Measurements from ENCODE around the gene PTGDR2. TPM values are rescaled to one million over a fixed set of nuclear protein-coding genes. Genes with fewer than 3 reads are reported as not detected.

The PTGDR2 gene
- total RNA-seq, 2 donors from 2014 or later: 0.34 to 0.46 TPM

- H3K27ac ChIP-seq: no peak overlapping the region
- H3K9me3 ChIP-seq: no peaks in the 10 kb centered on the region
- no peak overlapping the region for H3K4me3 ChIP-seq
- 58% methylated on average over 8 of the region's 8 CpGs for WGBS
- intact Hi-C loops (cut with DNase I): no loop called here
- no peaks in the 10 kb centered on the region for H3K36me3 ChIP-seq
- no peaks in the 10 kb centered on the region for H3K27me3 ChIP-seq (replicated peaks; ENCODE audit: insufficient read depth)
- no peaks in the 10 kb centered on the region for H3K4me1 ChIP-seq (replicated peaks)
- no peak for TF ChIP-seq POLR2A (IDR thresholded peaks at IDR 0.05)
- TF ChIP-seq CTCF (IDR thresholded peaks at IDR 0.05): no peak
- TF ChIP-seq POLR2AphosphoS5 (IDR thresholded peaks at IDR 0.05): no peak
- no peak for DNase-seq (ENCODE audit: low spot score)
Observed at GRCh38 chr11:60810569-60810968, 45.2 kb downstream of the PTGDR2 start.

GRCh38 chr11:60810151-60810550 lies 45.6 kb downstream of the PTGDR2 start:
- DNase-seq (ENCODE audit: low spot score): no peak
- no peaks in the 10 kb centered on the region for H3K4me1 ChIP-seq (replicated peaks)
- H3K4me3 ChIP-seq: no peak overlapping the region
- TF ChIP-seq CTCF (IDR thresholded peaks at IDR 0.05) (no peak), POLR2A (IDR thresholded peaks at IDR 0.05) (no peak), POLR2AphosphoS5 (IDR thresholded peaks at IDR 0.05) (no peak)
- H3K36me3 ChIP-seq: no peaks in the 10 kb centered on the region
- 91% methylated on average over 4 of the region's 4 CpGs for WGBS
- H3K27me3 ChIP-seq (replicated peaks; ENCODE audit: insufficient read depth): no peaks in the 10 kb centered on the region
- intact Hi-C loops (cut with DNase I): no loop called here
- H3K27ac ChIP-seq: no peak overlapping the region
- H3K9me3 ChIP-seq: no peaks in the 10 kb centered on the region

- 76% methylated on average over 11 of the region's 11 CpGs for WGBS
- H3K4me1 ChIP-seq (replicated peaks): no peaks in the 10 kb centered on the region
- H3K36me3 ChIP-seq: no peaks in the 10 kb centered on the region
- DNase-seq (ENCODE audit: low spot score): no peak
- H3K9me3 ChIP-seq: no peaks in the 10 kb centered on the region
- no peak overlapping the region for H3K4me3 ChIP-seq
- no peak overlapping the region for H3K27ac ChIP-seq
- no peaks in the 10 kb centered on the region for H3K27me3 ChIP-seq (replicated peaks; ENCODE audit: insufficient read depth)
- TF ChIP-seq POLR2A (IDR thresholded peaks at IDR 0.05): no peak
- no peak for TF ChIP-seq CTCF (IDR thresholded peaks at IDR 0.05)
- no peak for TF ChIP-seq POLR2AphosphoS5 (IDR thresholded peaks at IDR 0.05)
- intact Hi-C loops (cut with DNase I): no loop called here
Observed at GRCh38 chr11:60809691-60810090, 46.1 kb downstream of the PTGDR2 start.

GRCh38 chr11:60809249-60809648 lies 46.5 kb downstream of the PTGDR2 start:
- H3K27me3 ChIP-seq (replicated peaks; ENCODE audit: insufficient read depth): no peaks in the 10 kb centered on the region
- no peak overlapping the region for H3K27ac ChIP-seq
- H3K4me1 ChIP-seq (replicated peaks): no peaks in the 10 kb centered on the region
- no peaks in the 10 kb centered on the region for H3K9me3 ChIP-seq
- no peak for TF ChIP-seq POLR2AphosphoS5 (IDR thresholded peaks at IDR 0.05)
- H3K4me3 ChIP-seq: no peak overlapping the region
- intact Hi-C loops (cut with DNase I): no loop called here
- WGBS: 59% methylated on average over 3 of the region's 3 CpGs
- no peak for DNase-seq (ENCODE audit: low spot score)
- H3K36me3 ChIP-seq: no peaks in the 10 kb centered on the region

- DNase-seq (ENCODE audit: low spot score): no peak
- Histone ChIP-seq H3K4me3 (no peak overlapping the region), H3K36me3 (no peaks in the 10 kb centered on the region), H3K9me3 (no peaks in the 10 kb centered on the region), H3K27me3 (replicated peaks; ENCODE audit: insufficient read depth) (no peaks in the 10 kb centered on the region), H3K4me1 (replicated peaks) (no peaks in the 10 kb centered on the region), H3K27ac (no peak overlapping the region)
- intact Hi-C loops (cut with DNase I): no loop called here
- TF ChIP-seq POLR2AphosphoS5 (IDR thresholded peaks at IDR 0.05) (no peak), CTCF (IDR thresholded peaks at IDR 0.05) (no peak), POLR2A (IDR thresholded peaks at IDR 0.05) (no peak)
- WGBS: 78% methylated on average over 7 of the region's 7 CpGs
Observed at GRCh38 chr11:60803273-60803936, 52.3 kb downstream of the PTGDR2 start.
